CD14-positive monocyte (primary cell): ENCODE data around the gene RASAL2. TPM values are rescaled to one million over a fixed set of nuclear protein-coding genes. Genes with fewer than 3 reads are reported as not detected.

Experiments
- DNase-seq, 3 donors: peaks; one replicate each; pipeline ENCODE4 v3.0.0-alpha.2; 2011 to 2022
- H2AFZ ChIP-seq: 2 replicates; pipeline ENCODE4 v1.6.0; 2012; ENCODE audit warnings: mild to moderate bottlenecking, low read depth, low read length, inconsistent platforms; ENCODE audit not compliant: insufficient read depth, poor library complexity, severe bottlenecking
- H3K27ac ChIP-seq, 2 donors: 1 replicate in 1 of 2; 2 replicates in 1 of 2; pipeline ENCODE4 v1.5.1; 2012 to 2013; ENCODE audit warnings: low read length in 2 of 2, control low read depth in 1 of 2, inconsistent platforms in 1 of 2, low read depth in 1 of 2, mild to moderate bottlenecking in 1 of 2
- H3K27me3 ChIP-seq, 2 donors: one replicate each; pipeline versions ENCODE4 v1.6.0 to v1.6.1; 2011 to 2013; ENCODE audit warnings: low read length in 2 of 2; ENCODE audit not compliant: control insufficient read depth in 2 of 2, insufficient read depth in 2 of 2
- H3K36me3 ChIP-seq, 2 donors: replicated peaks in 1 of 2; 1 replicate in 1 of 2; 2 replicates in 1 of 2; pipeline versions ENCODE4 v1.5.1 to v1.6.1; 2012 to 2013; ENCODE audit warnings: low read length in 2 of 2, control low read depth in 1 of 2, inconsistent platforms in 1 of 2, mild to moderate bottlenecking in 1 of 2; ENCODE audit not compliant: insufficient read depth in 2 of 2, control insufficient read depth in 1 of 2
- H3K4me1 ChIP-seq, 2 donors: 1 replicate in 1 of 2; 2 replicates in 1 of 2; pipeline versions ENCODE4 v1.5.1 to v1.6.1; 2012 to 2013; ENCODE audit warnings: low read length in 2 of 2, control low read depth in 1 of 2, inconsistent platforms in 1 of 2, mild to moderate bottlenecking in 1 of 2, moderate library complexity in 1 of 2; ENCODE audit not compliant: insufficient read depth in 2 of 2, control insufficient read depth in 1 of 2
- H3K4me2 ChIP-seq: replicated peaks from 2 replicates; pipeline ENCODE3; 2012; ENCODE audit warnings: low read length, moderate library complexity, mild to moderate bottlenecking; ENCODE audit not compliant: poor library complexity, severe bottlenecking; ENCODE audit errors: extremely low read depth
- H3K4me3 ChIP-seq, 3 experiments: fragments of 200-600 bp in 1 of 3; sonication (generic) in 1 of 3; replicated peaks in 1 of 3; 1 replicate in 2 of 3; 2 replicates in 1 of 3; pipeline ENCODE4 v1.5.1; 2011 to 2013; ENCODE audit warnings: low read length in 3 of 3, mild to moderate bottlenecking in 3 of 3, control low read depth in 2 of 3, low read depth in 2 of 3, inconsistent platforms in 1 of 3, moderate library complexity in 1 of 3
- H3K79me2 ChIP-seq: 2 replicates; pipeline ENCODE4 v1.6.0; 2012; ENCODE audit warnings: mild to moderate bottlenecking, control low read depth, inconsistent platforms, low read length, moderate library complexity; ENCODE audit not compliant: insufficient read depth
- H3K9ac ChIP-seq: 2 replicates; pipeline ENCODE4 v1.6.0; 2017; ENCODE audit warnings: low read length, mild to moderate bottlenecking; ENCODE audit not compliant: insufficient read depth, poor library complexity, severe bottlenecking
- H3K9me3 ChIP-seq, 2 donors: replicated peaks in 1 of 2; 1 replicate in 1 of 2; 2 replicates in 1 of 2; pipeline versions ENCODE4 v1.5.1 to v1.6.1; 2012 to 2013; ENCODE audit warnings: low read length in 2 of 2, control low read depth in 1 of 2; ENCODE audit not compliant: control insufficient read depth in 1 of 2, insufficient read depth in 1 of 2
- H4K20me1 ChIP-seq: 2 replicates; pipeline ENCODE4 v1.6.0; 2012; ENCODE audit warnings: mild to moderate bottlenecking, low read length, control low read depth, moderate library complexity; ENCODE audit not compliant: insufficient read depth
- H3K27ac Mint-ChIP-seq, 7 donors: one replicate each; pipeline ENCODE4 v1.8.0; 2020; ENCODE audit warnings: mild to moderate bottlenecking in 7 of 7, mixed read lengths in 7 of 7, moderate library complexity in 6 of 7, inconsistent platforms in 2 of 7
- H3K27me3 Mint-ChIP-seq, 3 donors: one replicate each; pipeline ENCODE4 v1.8.0; 2021 to 2022; ENCODE audit warnings: low read depth in 3 of 3, mild to moderate bottlenecking in 3 of 3, mixed read lengths in 3 of 3, moderate library complexity in 3 of 3, inconsistent platforms in 1 of 3
- H3K36me3 Mint-ChIP-seq, 2 donors: one replicate each; pipeline ENCODE4 v1.8.0; 2020; ENCODE audit warnings: mixed read lengths in 2 of 2, inconsistent platforms in 1 of 2, mild to moderate bottlenecking in 1 of 2
- H3K4me1 Mint-ChIP-seq: one replicate; pipeline ENCODE4 v1.8.0; 2020; ENCODE audit warnings: mild to moderate bottlenecking, mixed read lengths
- H3K4me3 Mint-ChIP-seq, 2 donors: one replicate each; pipeline ENCODE4 v1.8.0; 2020; ENCODE audit warnings: mild to moderate bottlenecking in 2 of 2, mixed read lengths in 2 of 2, moderate library complexity in 1 of 2
- H3K9me3 Mint-ChIP-seq, 7 donors: one replicate each; pipeline ENCODE4 v1.8.0; 2020 to 2022; ENCODE audit warnings: mixed read lengths in 7 of 7, mild to moderate bottlenecking in 6 of 7, moderate library complexity in 6 of 7, inconsistent platforms in 2 of 7
- CTCF ChIP-seq: fragments of 200-600 bp; IDR thresholded peaks from one replicate; pipeline ENCODE4 v1.8.0; 2022; ENCODE audit warnings: antibody characterized with exemption, mild to moderate bottlenecking
- WGBS: methylation state at CpG from one replicate; pipeline ENCODE4 v1.1.5; 2013; ENCODE audit warnings: missing lambda C conversion rate; ENCODE audit not compliant: insufficient coverage; 5-methylcytosine and 5-hydroxymethylcytosine counted together
- intact Hi-C, 2 donors: fragments of 100-400 bp; cut with micrococcal nuclease; formaldehyde crosslinking; loops; one replicate each; pipeline versions ENCODE4 v1.15.0 to v1.15.1; 2023
- polyA plus RNA-seq, 3 donors: library from polyadenylated mRNA; depleted of rRNA in 1 of 3; unstranded in 2 of 3; stranded (reverse) in 1 of 3; fragments of 300-500 nt in 2 of 3; fragments of >200 nt in 1 of 3; fragmentation: Illumina TruSeq in 2 of 3; gene quantifications; 1 replicate in 2 of 3; 2 replicates in 1 of 3; pipeline ENCODE4 v1.2.3, GENCODE V29; 2012 to 2021

RASAL2 gene
- polyA plus RNA-seq, 3 donors = 0.15 to 1.00 (median 0.63) TPM

GRCh38 chr1:178434899-178435435, 341.1 kb downstream of the RASAL2 start:
- Histone ChIP-seq H3K9ac (no peak overlapping the region), H3K79me2 (no peaks in the 10 kb centered on the region), H3K27me3 (no peaks in the 10 kb centered on the region), H2AFZ (no peak overlapping the region), H3K4me2 (no peak overlapping the region), H3K27ac (no peak overlapping the region), H3K4me3 (no peak overlapping the region), H4K20me1 (no peaks in the 10 kb centered on the region), H3K9me3 (no peaks in the 10 kb centered on the region), H3K4me1 (no peaks in the 10 kb centered on the region), H3K36me3 (no peaks in the 10 kb centered on the region)
- Mint-ChIP-seq H3K27ac (no peak overlapping the region), H3K4me3 (no peak overlapping the region), H3K4me1 (no peaks in the 10 kb centered on the region), H3K36me3 (no peaks in the 10 kb centered on the region), H3K9me3 (no peaks in the 10 kb centered on the region), H3K27me3 (no peaks in the 10 kb centered on the region)
- no peak for DNase-seq
- TF ChIP-seq CTCF = no peak
- intact Hi-C loops = no loop called here

GRCh38 chr1:178436899-178437298, 343.0 kb downstream of the RASAL2 start:
- no peak overlapping the region for H3K4me3 Mint-ChIP-seq
- peaks cover 0 to 3% of the 10 kb centered on the region in 2 donors for H3K36me3 Mint-ChIP-seq
- no peaks in the 10 kb centered on the region for H3K4me1 ChIP-seq
- H3K4me2 ChIP-seq = no peak overlapping the region
- no CpG with 5 or more reads among the region's 2 CpGs for whole genome bisulfite sequencing
- H3K27me3 Mint-ChIP-seq = no peaks in the 10 kb centered on the region
- no peak overlapping the region for H2AFZ ChIP-seq
- no peaks in the 10 kb centered on the region for H3K36me3 ChIP-seq
- TF ChIP-seq CTCF = no peak
- no peaks in the 10 kb centered on the region for H4K20me1 ChIP-seq
- intact Hi-C loops = no loop called here
- H3K79me2 ChIP-seq = no peaks in the 10 kb centered on the region
- no peak for DNase-seq
- no peak overlapping the region for H3K4me3 ChIP-seq
- H3K4me1 Mint-ChIP-seq = no peaks in the 10 kb centered on the region
- no peak overlapping the region for H3K9ac ChIP-seq
- peaks cover 0 to 3% (median 0%) of the 10 kb centered on the region in 7 donors for H3K9me3 Mint-ChIP-seq
- H3K27ac ChIP-seq = no peak overlapping the region
- H3K27me3 ChIP-seq = no peaks in the 10 kb centered on the region
- H3K9me3 ChIP-seq = no peaks in the 10 kb centered on the region
- no peak overlapping the region for H3K27ac Mint-ChIP-seq
